OCI-LY7 (cell line): ENCODE results near the gene CLMN. TPM values are rescaled to one million over a fixed set of nuclear protein-coding genes. Genes with fewer than 3 reads are reported as not detected.

Experiments used
- BruUV-seq: library from RNA; stranded (reverse); fragments of 400-500 nt; replicated peaks from 2 replicates; lab custom pipeline; 2021; lab: Mats Ljungman, UMichigan
- CTCF ChIA-PET: fragments of 300-600 bp; sonication (Branson Sonifier 250); formaldehyde crosslinking; loops from one replicate; lab custom pipeline; 2022; ENCODE audit warnings: antibody characterized with exemption; ENCODE audit not compliant: unreplicated experiment; lab: Charles Lee
- POLR2A ChIA-PET: fragments of 300-600 bp; sonication (Branson Sonifier 250); formaldehyde crosslinking; loops from one replicate; lab custom pipeline; 2022; ENCODE audit warnings: antibody characterized with exemption; lab: Charles Lee
- DNase-seq: peaks from one replicate; pipeline ENCODE4 v3.0.0-alpha.2; 2015; ENCODE audit warnings: low spot score
- H2AFZ ChIP-seq: fragments of 200-600 bp; sonication (generic), shearing (Covaris generic); 2 replicates; pipeline ENCODE4 v1.6.1; 2014; ENCODE audit warnings: mild to moderate bottlenecking, antibody characterized with exemption, low read length, moderate library complexity
- H3K27ac ChIP-seq: fragments of 200-600 bp; sonication (generic); 2 replicates; pipeline ENCODE4 v1.5.1; 2014; ENCODE audit warnings: mixed run types, low read depth, mild to moderate bottlenecking, moderate library complexity, low read length, inconsistent platforms; ENCODE audit not compliant: poor library complexity, severe bottlenecking
- H3K36me3 ChIP-seq: fragments of 200-600 bp; sonication (generic); 2 replicates; pipeline ENCODE4 v1.6.1; 2014; ENCODE audit warnings: mild to moderate bottlenecking, antibody characterized with exemption, low read length, moderate library complexity, mixed read lengths; ENCODE audit not compliant: insufficient read depth
- H3K4me1 ChIP-seq: fragments of 200-600 bp; sonication (generic); 2 replicates; pipeline ENCODE4 v1.5.1; 2014; ENCODE audit warnings: mild to moderate bottlenecking, low read length; ENCODE audit not compliant: insufficient read depth, poor library complexity, severe bottlenecking
- H3K4me2 ChIP-seq: fragments of 200-600 bp; sonication (generic); 2 replicates; pipeline ENCODE4 v1.6.1; 2014; ENCODE audit warnings: mild to moderate bottlenecking, low read length
- H3K4me3 ChIP-seq: fragments of 200-600 bp; sonication (generic); 2 replicates; pipeline ENCODE4 v1.5.1; 2014; ENCODE audit warnings: mild to moderate bottlenecking, low read depth, low read length; ENCODE audit not compliant: poor library complexity, severe bottlenecking
- H3K79me2 ChIP-seq: fragments of 200-600 bp; sonication (generic); 2 replicates; pipeline ENCODE4 v1.6.1; 2016; ENCODE audit warnings: low read depth, mild to moderate bottlenecking, low read length, moderate library complexity, mixed read lengths; ENCODE audit not compliant: insufficient read depth
- H3K9me2 ChIP-seq: fragments of 200-600 bp; sonication (generic); 2 replicates; pipeline ENCODE4 v1.6.1; 2016; ENCODE audit warnings: mild to moderate bottlenecking, low read length, mixed read lengths; ENCODE audit not compliant: insufficient read depth
- H3K9me3 ChIP-seq: fragments of 200-600 bp; sonication (generic); 2 replicates; pipeline ENCODE4 v1.6.1; 2014; ENCODE audit warnings: mild to moderate bottlenecking, mixed run types, low read length, mixed read lengths
- H4K20me1 ChIP-seq: fragments of 200-600 bp; sonication (generic); 2 replicates; pipeline ENCODE4 v1.6.1; 2014; ENCODE audit warnings: mild to moderate bottlenecking, antibody characterized with exemption, low read length, moderate library complexity, mixed read lengths; ENCODE audit not compliant: insufficient read depth
- EZH2phosphoT487 ChIP-seq: fragments of 200-600 bp; sonication (generic); IDR thresholded peaks from 2 replicates; pipeline ENCODE4 v1.6.1; 2018; ENCODE audit warnings: low read depth, borderline replicate concordance, mild to moderate bottlenecking, mixed run types, antibody characterized with exemption, low read length, moderate library complexity, mixed read lengths
- intact Hi-C: fragments of 100-400 bp; cut with micrococcal nuclease; formaldehyde crosslinking; loops from one replicate; pipeline ENCODE4 v1.10.0; 2022; ENCODE audit not compliant: unreplicated experiment
- total RNA-seq, 2 experiments: library from RNA; depleted of rRNA in 1 of 2; stranded (reverse); fragments of >200 nt in 1 of 2; shearing (Covaris generic) in 1 of 2; gene quantifications; 2 replicates each; pipeline ENCODE4 v1.2.3, GENCODE V29; 2014 to 2022
- TF ChIP-seq, protein P1 (sequence below): fragments of 200-600 bp; sonication (generic); conservative IDR thresholded peaks from 2 replicates; pipeline ENCODE4 v1.5.1; 2014; ENCODE audit warnings: mild to moderate bottlenecking, antibody characterized with exemption, low read length, moderate library complexity, mixed read lengths

CLMN gene
- total RNA-seq, 2 experiments from 2014 or later: 6.8 to 12.0 TPM

DNA sequence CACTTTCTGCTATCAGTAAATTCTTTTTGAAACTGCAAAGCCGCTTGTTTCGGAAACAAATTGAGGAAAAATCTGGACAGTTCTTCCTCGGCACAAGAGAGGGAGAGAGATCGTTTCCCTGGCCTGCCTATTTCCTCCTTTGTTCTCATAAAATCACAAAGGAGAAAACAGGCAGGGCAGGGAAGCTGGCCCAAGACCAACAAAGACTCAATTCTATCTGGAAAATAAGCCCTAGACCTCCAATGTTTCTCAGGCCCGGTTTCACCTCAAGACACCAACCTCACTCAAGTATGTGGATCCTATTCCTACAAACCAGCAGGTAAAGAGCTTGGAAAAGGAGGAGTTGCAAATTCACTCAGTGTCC is 181.9 kb downstream of the CLMN start:
- CTCF ChIA-PET: no interaction called here
- no peak overlapping the region for H2AFZ ChIP-seq
- H3K4me2 ChIP-seq: no peak overlapping the region
- H3K79me2 ChIP-seq: peaks cover 81% of the 10 kb centered on the region
- no TSS peak for BruUV-seq
- TF ChIP-seq EZH2phosphoT487: no peak
- H3K9me2 ChIP-seq: no peaks in the 10 kb centered on the region
- no peak for DNase-seq
- intact Hi-C loops: no loop called here
- H3K9me3 ChIP-seq: no peaks in the 10 kb centered on the region
- POLR2A ChIA-PET: interaction anchor here (0.9 kb wide), 1 partner anchor 13 kb away, joined by 3 read pairs; no protein-coding TSS in a partner anchor
- peaks cover 40% of the 10 kb centered on the region for H3K4me1 ChIP-seq
- no peak overlapping the region for H3K27ac ChIP-seq
- H4K20me1 ChIP-seq: peaks cover 8% of the 10 kb centered on the region; the same call in 1 of the 2 replicates
- H3K36me3 ChIP-seq: peaks cover 41% of the 10 kb centered on the region
- H3K4me3 ChIP-seq: no peak overlapping the region

DNA sequence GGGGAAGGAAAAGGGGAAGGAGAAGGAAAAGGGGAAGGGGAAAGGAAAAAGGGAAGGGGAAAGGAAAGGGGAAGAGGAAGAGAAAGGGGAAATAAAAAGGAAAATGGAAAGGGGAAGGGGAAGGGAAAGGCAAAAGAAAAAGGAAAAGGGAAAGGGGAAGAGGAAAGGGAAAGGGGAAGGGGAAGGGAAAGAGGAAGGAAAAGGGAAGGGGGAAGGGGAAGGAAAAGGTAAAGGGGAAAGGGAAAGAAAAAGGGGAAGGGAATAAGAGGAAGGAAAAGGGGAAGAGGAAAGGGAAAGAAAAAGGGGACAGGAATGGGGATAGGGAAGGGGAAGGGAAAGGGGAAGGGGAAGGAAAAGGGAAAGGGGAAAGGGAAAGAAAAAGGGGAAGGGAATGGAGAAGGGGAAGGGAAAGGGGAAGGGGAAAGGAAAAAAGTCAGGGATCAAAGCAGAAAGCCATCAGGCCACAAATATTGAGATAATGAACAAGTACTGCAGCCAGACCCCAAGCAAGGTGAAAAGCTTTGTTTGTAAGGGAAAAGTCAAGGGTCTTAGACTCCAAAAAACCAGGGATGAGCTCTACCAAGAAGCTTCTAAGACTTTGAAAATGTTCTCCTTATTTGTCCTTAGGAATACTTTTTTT is 182.4 kb downstream of the CLMN start:
- CTCF ChIA-PET: no interaction called here
- intact Hi-C loops: no loop called here
- TF ChIP-seq, protein P1, sequence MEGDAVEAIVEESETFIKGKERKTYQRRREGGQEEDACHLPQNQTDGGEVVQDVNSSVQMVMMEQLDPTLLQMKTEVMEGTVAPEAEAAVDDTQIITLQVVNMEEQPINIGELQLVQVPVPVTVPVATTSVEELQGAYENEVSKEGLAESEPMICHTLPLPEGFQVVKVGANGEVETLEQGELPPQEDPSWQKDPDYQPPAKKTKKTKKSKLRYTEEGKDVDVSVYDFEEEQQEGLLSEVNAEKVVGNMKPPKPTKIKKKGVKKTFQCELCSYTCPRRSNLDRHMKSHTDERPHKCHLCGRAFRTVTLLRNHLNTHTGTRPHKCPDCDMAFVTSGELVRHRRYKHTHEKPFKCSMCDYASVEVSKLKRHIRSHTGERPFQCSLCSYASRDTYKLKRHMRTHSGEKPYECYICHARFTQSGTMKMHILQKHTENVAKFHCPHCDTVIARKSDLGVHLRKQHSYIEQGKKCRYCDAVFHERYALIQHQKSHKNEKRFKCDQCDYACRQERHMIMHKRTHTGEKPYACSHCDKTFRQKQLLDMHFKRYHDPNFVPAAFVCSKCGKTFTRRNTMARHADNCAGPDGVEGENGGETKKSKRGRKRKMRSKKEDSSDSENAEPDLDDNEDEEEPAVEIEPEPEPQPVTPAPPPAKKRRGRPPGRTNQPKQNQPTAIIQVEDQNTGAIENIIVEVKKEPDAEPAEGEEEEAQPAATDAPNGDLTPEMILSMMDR: no peak
- no peak for TF ChIP-seq EZH2phosphoT487
- H4K20me1 ChIP-seq: peaks cover 3% of the 10 kb centered on the region; the same call in 1 of the 2 replicates
- no peak overlapping the region for H3K27ac ChIP-seq
- no peak overlapping the region for H3K4me3 ChIP-seq
- H2AFZ ChIP-seq: no peak overlapping the region
- BruUV-seq: no TSS peak
- POLR2A ChIA-PET: interaction anchor here (0.9 kb wide), 1 partner anchor 13 kb away, joined by 3 read pairs; no protein-coding TSS in a partner anchor
- H3K36me3 ChIP-seq: peaks cover 46% of the 10 kb centered on the region
- H3K4me1 ChIP-seq: peaks cover 35% of the 10 kb centered on the region
- peaks cover 76% of the 10 kb centered on the region for H3K79me2 ChIP-seq
- H3K9me2 ChIP-seq: no peaks in the 10 kb centered on the region
- H3K9me3 ChIP-seq: no peaks in the 10 kb centered on the region
- H3K4me2 ChIP-seq: no peak overlapping the region
- no peak for DNase-seq

DNA sequence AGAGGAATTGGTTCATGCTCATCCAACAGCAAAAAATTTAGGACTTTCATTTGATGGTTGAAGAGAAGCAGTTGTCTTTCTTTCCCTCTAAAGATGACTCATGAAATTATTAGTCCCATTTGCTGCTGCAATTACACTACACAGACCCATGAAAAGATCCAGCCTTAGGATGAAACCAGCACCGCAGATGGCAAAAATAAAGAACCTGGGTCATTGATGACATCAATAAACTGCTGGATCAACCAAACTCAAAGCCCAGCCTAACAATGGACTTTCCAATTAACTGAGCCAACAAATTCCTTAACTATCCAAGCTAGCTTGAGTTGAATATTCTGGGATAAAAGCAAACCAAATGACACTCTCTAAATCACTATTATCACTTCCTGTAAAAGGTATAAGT is 183.1 kb downstream of the CLMN start:
- ChIA-PET POLR2A (no interaction called here), CTCF (no interaction called here)
- intact Hi-C loops: no loop called here
- no peak overlapping the region for H3K4me2 ChIP-seq
- H3K4me3 ChIP-seq: no peak overlapping the region
- H3K9me3 ChIP-seq: no peaks in the 10 kb centered on the region
- TF ChIP-seq EZH2phosphoT487: no peak
- TF ChIP-seq, protein P1: no peak
- H3K9me2 ChIP-seq: no peaks in the 10 kb centered on the region
- peaks cover 28% of the 10 kb centered on the region for H3K4me1 ChIP-seq
- no TSS peak for BruUV-seq
- H2AFZ ChIP-seq: no peak overlapping the region
- peaks cover 52% of the 10 kb centered on the region for H3K36me3 ChIP-seq
- H3K79me2 ChIP-seq: peaks cover 70% of the 10 kb centered on the region
- no peak overlapping the region for H3K27ac ChIP-seq
- no peak for DNase-seq
- H4K20me1 ChIP-seq: no peaks in the 10 kb centered on the region
